Raji (cell line): ENCODE results near the gene B3GLCT.

ENCODE experiments used
- POLR2A ChIP-seq: IDR thresholded peaks from 2 replicates; pipeline ENCODE4 v1.6.1; 2011; ENCODE audit warnings: low read depth, low read length, control low read depth; ENCODE audit not compliant: insufficient read depth

The B3GLCT gene

GRCh38 chr13:31207661-31208552, 8.1 kb downstream of the B3GLCT start:
- no peak for TF ChIP-seq POLR2A

GRCh38 chr13:31208559-31209122, 8.9 kb downstream of the B3GLCT start:
- TF ChIP-seq POLR2A = no peak

GRCh38 chr13:31209172-31209840, 9.5 kb downstream of the B3GLCT start:
- peak; percentile 56; the same call in 1 of the 2 replicates for TF ChIP-seq POLR2A

- no peak for TF ChIP-seq POLR2A
These were observed 10.1 kb downstream of the B3GLCT start for GRCh38 chr13:31209841-31210210.

GRCh38 chr13:31213651-31214289, 14.0 kb downstream of the B3GLCT start:
- no peak for TF ChIP-seq POLR2A

GRCh38 chr13:31214435-31214834, 14.7 kb downstream of the B3GLCT start:
- TF ChIP-seq POLR2A = no peak

- TF ChIP-seq POLR2A = no peak
These were observed 20.3 kb downstream of the B3GLCT start for GRCh38 chr13:31219909-31220598.

GRCh38 chr13:31221057-31221456, 21.3 kb downstream of the B3GLCT start:
- TF ChIP-seq POLR2A = no peak

GRCh38 chr13:31223215-31223614, 23.4 kb downstream of the B3GLCT start:
- TF ChIP-seq POLR2A = no peak

GRCh38 chr13:31223640-31224039, 23.9 kb downstream of the B3GLCT start:
- TF ChIP-seq POLR2A = no peak

- no peak for TF ChIP-seq POLR2A
These were observed 24.4 kb downstream of the B3GLCT start for GRCh38 chr13:31224174-31224669.

- no peak for TF ChIP-seq POLR2A
These were observed 25.3 kb downstream of the B3GLCT start for GRCh38 chr13:31224963-31225559.

GRCh38 chr13:31225998-31226675, 26.4 kb downstream of the B3GLCT start:
- TF ChIP-seq POLR2A = no peak

- TF ChIP-seq POLR2A = no peak
These were observed 27.3 kb downstream of the B3GLCT start for GRCh38 chr13:31227063-31227462.
